GM12878 (cell line): Measurements from ENCODE around the gene BAZ2B. TPM values are rescaled to one million over a fixed set of nuclear protein-coding genes. Genes with fewer than 3 reads are reported as not detected.

Experiments used
- ATAC-seq: fragments of 200-7000 bp; cut with Tn5 transposase; 3 replicates; pipeline ENCODE4 v1.9.1; 2020; ENCODE audit warnings: mild to moderate bottlenecking, moderate library complexity
- BruUV-seq: library from RNA; stranded (reverse); fragments of 400-500 nt; replicated peaks from 2 replicates; lab custom pipeline; 2021; lab: Mats Ljungman, UMichigan
- CTCF ChIA-PET: fragments of 300-600 bp; sonication (Branson Sonifier 250); formaldehyde crosslinking; extraction: SDS; loops from one replicate; lab custom pipeline; 2021; ENCODE audit warnings: inconsistent platforms; lab: Yijun Ruan, JAX
- POLR2A ChIA-PET: fragments of 350-600 bp; formaldehyde crosslinking; extraction: SDS; loops from one replicate; lab custom pipeline; 2021; ENCODE audit warnings: inconsistent platforms; lab: Charles Lee
- RAD21 ChIA-PET: fragments of 300-600 bp; sonication (Branson Sonifier 250); formaldehyde crosslinking; loops from one replicate; lab custom pipeline; 2023; ENCODE audit warnings: antibody characterized with exemption; ENCODE audit not compliant: unreplicated experiment; lab: Charles Lee
- SMC1A ChIA-PET: fragments of 300-600 bp; sonication (Branson Sonifier 250); formaldehyde crosslinking; loops from one replicate; lab custom pipeline; 2023; ENCODE audit not compliant: unreplicated experiment, uncharacterized antibody; lab: Charles Lee
- DNase-seq: peaks from one replicate; pipeline ENCODE4 v3.0.0-alpha.2; 2011; ENCODE audit warnings: low read depth, low spot score
- FAIRE-seq: peaks from 3 replicates; lab custom pipeline; 2011; peaks lifted over from hg19 to GRCh38; lab: Jason Lieb, UNC
- H2AFZ ChIP-seq: 2 replicates; pipeline ENCODE4 v1.6.0; 2011; ENCODE audit warnings: low read depth, low read length, control low read depth; ENCODE audit not compliant: control insufficient read depth
- H3K27ac ChIP-seq: 2 replicates; pipeline ENCODE4 v1.5.1; 2011; ENCODE audit warnings: control low read depth; ENCODE audit not compliant: control insufficient read depth, insufficient read depth
- H3K27me3 ChIP-seq, 2 experiments: replicated peaks in 1 of 2; 2 replicates each; pipeline versions ENCODE4 v1.6.0 to v1.6.1; 2011; ENCODE audit warnings: low read length in 1 of 2; ENCODE audit not compliant: control insufficient read depth in 2 of 2, insufficient read depth in 2 of 2
- H3K36me3 ChIP-seq, 2 experiments: 2 replicates each; pipeline ENCODE4 v1.5.1; 2011; ENCODE audit warnings: low read length in 1 of 2; ENCODE audit not compliant: control insufficient read depth in 2 of 2, insufficient read depth in 2 of 2
- H3K4me1 ChIP-seq: 2 replicates; pipeline ENCODE4 v1.6.1; 2011; ENCODE audit warnings: mild to moderate bottlenecking, low read length, moderate library complexity, mixed read lengths; ENCODE audit not compliant: control insufficient read depth, insufficient read depth
- H3K4me2 ChIP-seq: 2 replicates; pipeline ENCODE4 v1.6.0; 2011; ENCODE audit warnings: control low read depth; ENCODE audit not compliant: control insufficient read depth, insufficient read depth
- H3K4me3 ChIP-seq: fragments of 200-600 bp; sonication (generic); 2 replicates; pipeline ENCODE4 v1.5.1; 2016
- H3K79me2 ChIP-seq: 2 replicates; pipeline ENCODE4 v1.6.0; 2011; ENCODE audit warnings: low read length; ENCODE audit not compliant: control insufficient read depth, insufficient read depth
- H3K9ac ChIP-seq: 2 replicates; pipeline ENCODE4 v1.8.0; 2011; ENCODE audit warnings: low read length, control low read depth, mixed read lengths; ENCODE audit not compliant: control insufficient read depth, insufficient read depth
- H3K9me3 ChIP-seq: replicated peaks from 3 replicates; pipeline ENCODE4 v1.5.1; 2011; ENCODE audit warnings: mild to moderate bottlenecking, low read length; ENCODE audit not compliant: control insufficient read depth, insufficient read depth
- H4K20me1 ChIP-seq: 2 replicates; pipeline ENCODE4 v1.6.0; 2011; ENCODE audit not compliant: control insufficient read depth, insufficient read depth
- ATF3 ChIP-seq: IDR thresholded peaks from 2 replicates; pipeline ENCODE4 v1.6.1; 2011; ENCODE audit warnings: low read depth, mild to moderate bottlenecking, low read length, moderate library complexity, borderline replicate concordance; ENCODE audit errors: extremely low read depth
- CTCF ChIP-seq, 3 experiments: IDR thresholded peaks in 2 of 3; conservative IDR thresholded peaks in 1 of 3; 2 replicates each; pipeline ENCODE4 v1.5.1; 2011; ENCODE audit warnings: low read depth in 3 of 3, low read length in 3 of 3, mild to moderate bottlenecking in 3 of 3, control low read depth in 2 of 3, moderate library complexity in 2 of 3, inconsistent platforms in 1 of 3, mixed read lengths in 1 of 3; ENCODE audit not compliant: control insufficient read depth in 2 of 3, insufficient read depth in 1 of 3; ENCODE audit errors: extremely low read depth in 1 of 3
- DPF2 ChIP-seq: fragments of 450-650 bp; IDR thresholded peaks from 2 replicates; pipeline ENCODE4 v1.6.1; 2017; ENCODE audit warnings: mild to moderate bottlenecking
- ELK1 ChIP-seq: IDR thresholded peaks from 2 replicates; pipeline ENCODE4 v1.6.1; 2012; ENCODE audit warnings: low read depth, low read length, improper control_type of control experiment
- EP300 ChIP-seq, 2 experiments: fragments of 150-350 bp in 1 of 2; IDR thresholded peaks; 2 replicates each; pipeline ENCODE4 v1.6.1; 2011 to 2012; ENCODE audit warnings: low read depth in 2 of 2, low read length in 2 of 2, borderline replicate concordance in 1 of 2, improper control_type of control experiment in 1 of 2, inconsistent platforms in 1 of 2; ENCODE audit not compliant: control insufficient read depth in 1 of 2
- HDAC2 ChIP-seq: fragments of 200-600 bp; sonication (generic); IDR thresholded peaks from 2 replicates; pipeline ENCODE4 v1.6.1; 2017
- JUND ChIP-seq: IDR thresholded peaks from 2 replicates; pipeline ENCODE4 v1.6.1; 2012; ENCODE audit warnings: low read depth, mild to moderate bottlenecking, low read length, improper control_type of control experiment, moderate library complexity
- NFIC ChIP-seq: IDR thresholded peaks from 2 replicates; pipeline ENCODE4 v1.6.1; 2012; ENCODE audit warnings: low read depth, mild to moderate bottlenecking, inconsistent platforms, low read length, moderate library complexity
- POLR2AphosphoS2 ChIP-seq: IDR thresholded peaks from 2 replicates; pipeline ENCODE4 v1.6.1; 2011; ENCODE audit warnings: low read depth, mild to moderate bottlenecking, low read length, improper control_type of control experiment, moderate library complexity
- RFX5 ChIP-seq: IDR thresholded peaks from 2 replicates; pipeline ENCODE4 v1.6.1; 2011; ENCODE audit warnings: low read depth, low read length, improper control_type of control experiment
- SIN3A ChIP-seq: IDR thresholded peaks from 2 replicates; pipeline ENCODE4 v1.6.1; 2012; ENCODE audit warnings: low read depth, low read length, improper control_type of control experiment
- SP1 ChIP-seq: IDR thresholded peaks from one replicate; pipeline ENCODE4 v1.6.1; 2011; ENCODE audit warnings: low read depth, low read length
- TARDBP ChIP-seq: IDR thresholded peaks from 2 replicates; pipeline ENCODE4 v1.6.1; 2016; ENCODE audit warnings: borderline replicate concordance
- ZBTB40 ChIP-seq: fragments of 450-650 bp; IDR thresholded peaks from 2 replicates; pipeline ENCODE4 v1.6.1; 2016; ENCODE audit warnings: mild to moderate bottlenecking, moderate library complexity, borderline replicate concordance
- ZNF622 ChIP-seq: fragments of 450-650 bp; IDR thresholded peaks from 2 replicates; pipeline ENCODE4 v1.6.1; 2017; ENCODE audit warnings: mild to moderate bottlenecking, inconsistent platforms
- ZSCAN29 ChIP-seq: fragments of 450-650 bp; IDR thresholded peaks from 2 replicates; pipeline ENCODE4 v1.6.1; 2017; ENCODE audit warnings: mild to moderate bottlenecking, moderate library complexity
- WGBS: methylation state at CpG from one replicate; pipeline ENCODE4 v1.1.6; 2016; ENCODE audit warnings: low lambda C conversion rate; ENCODE audit not compliant: insufficient replicate concordance, insufficient coverage; ENCODE audit errors: missing lambda C conversion rate; 5-methylcytosine and 5-hydroxymethylcytosine counted together
- in situ Hi-C: fragments of 300-500 bp; cut with MboI; formaldehyde crosslinking; loops from 9 replicates; pipeline ENCODE4 v1.14.3; 2018; ENCODE audit warnings: mixed read lengths
- intact Hi-C: fragments of 100-400 bp; cut with micrococcal nuclease; formaldehyde crosslinking; loops from one replicate; pipeline ENCODE4 v1.14.2; 2022; ENCODE audit not compliant: unreplicated experiment
- polyA plus RNA-seq, 11 experiments: library from polyadenylated mRNA; depleted of rRNA in 4 of 11; unstranded in 6 of 11; stranded (reverse) in 5 of 11; fragments of >200 nt; fragmentation: Nextera tagmentation in 4 of 11; fragmentation: Illumina TruSeq in 1 of 11; extraction: Ambion mirVana in 4 of 11; extraction: Trizol in 1 of 11; gene quantifications; 1 replicate in 1 of 11; 2 replicates in 10 of 11; pipeline versions ENCODE4 v1.2.1 to v1.2.3, GENCODE V29; 2011 to 2016; ENCODE audit warnings: inconsistent platforms in 2 of 11, missing spikeins in 2 of 11, low read depth in 1 of 11
- total RNA-seq, 4 experiments: library from RNA; depleted of rRNA in 3 of 4; stranded (reverse); fragments of >200 nt in 3 of 4; fragmentation: Illumina TruSeq in 1 of 4; extraction: Trizol in 1 of 4; gene quantifications; 2 replicates each; pipeline versions ENCODE4 v1.2.1 to v1.2.3, GENCODE V29; 2013 to 2021

BAZ2B gene
- total and polyA plus RNA-seq, 10 of the 15 experiments (the other 5 are each of a cell fraction or from before 2014, with no cell fraction given), result 8.8 to 49.7 (median 24.7) TPM

- TF ChIP-seq NFIC, result no peak
- TF ChIP-seq RFX5, result no peak
- no peak for TF ChIP-seq ZBTB40
- TF ChIP-seq, all 136 proteins: peak for 0
Measured at GRCh38 chr2:159555651-159556392, 60.5 kb downstream of the BAZ2B start (continued).

GRCh38 chr2:159553727-159554126, 62.6 kb downstream of the BAZ2B start:
- no peaks in the 10 kb centered on the region for H3K4me1 ChIP-seq
- H3K27ac ChIP-seq, result no peak overlapping the region
- no peaks in the 10 kb centered on the region for H3K79me2 ChIP-seq
- no peak overlapping the region for H3K9ac ChIP-seq
- in situ Hi-C loops, result no loop called here
- ChIA-PET POLR2A (no interaction called here), RAD21 (no interaction called here), SMC1A (no interaction called here), CTCF (interaction anchor here (1.1 kb wide), 1 partner anchor 19 kb away, joined by 3 read pairs; no protein-coding TSS in a partner anchor)
- DNase-seq (no peak), FAIRE-seq (no peak), ATAC-seq (no peak)
- no peaks in the 10 kb centered on the region for H3K9me3 ChIP-seq
- no peaks in the 10 kb centered on the region for H3K36me3 ChIP-seq
- 92% methylated on average over 1 of the region's 1 CpG for WGBS
- BruUV-seq, result no TSS peak
- no peak overlapping the region for H3K4me3 ChIP-seq
- no peak overlapping the region for H2AFZ ChIP-seq
- intact Hi-C loops, result no loop called here
- H3K4me2 ChIP-seq, result no peak overlapping the region
- H4K20me1 ChIP-seq, result no peaks in the 10 kb centered on the region
- H3K27me3 ChIP-seq, result no peaks in the 10 kb centered on the region
- TF ChIP-seq DPF2, result no peak
- TF ChIP-seq ZSCAN29, result no peak
- TF ChIP-seq TARDBP, result no peak
- TF ChIP-seq CTCF (IDR thresholded peaks at IDR 0.05 in 2 of 3, conservative IDR thresholded peaks at IDR 0.05 in 1 of 3; ENCODE audit: control insufficient read depth in 2 of 3, extremely low read depth in 1 of 3, insufficient read depth in 1 of 3, low read depth in 3 of 3, low read length in 3 of 3), result no peak
- no peak for TF ChIP-seq JUND
- no peak for TF ChIP-seq ZNF622
- no peak for TF ChIP-seq SP1
- no peak for TF ChIP-seq HDAC2
- TF ChIP-seq EP300 (IDR thresholded peaks at IDR 0.05; ENCODE audit: borderline replicate concordance in 1 of 2, control insufficient read depth in 1 of 2, low read depth in 2 of 2, low read length in 2 of 2), result no peak
- TF ChIP-seq ELK1, result no peak
- no peak for TF ChIP-seq SIN3A
- TF ChIP-seq ATF3, result no peak
- no peak for TF ChIP-seq POLR2AphosphoS2
